ENCODE data around the gene TBC1D22A. TPM values are rescaled to one million over a fixed set of nuclear protein-coding genes. Genes with fewer than 3 reads are reported as not detected.

The TBC1D22A gene
- polyA plus RNA-seq, 1 experiment: 19.8 TPM

- no peak for TF ChIP-seq CTCF (IDR thresholded peaks at IDR 0.05; ENCODE audit: low read depth, low read length)
- DNase-seq (ENCODE audit: low read depth, low spot score): no peak
- H3K4me3 ChIP-seq (ENCODE audit: low read depth, low read length): no peak overlapping the region
- no peaks in the 10 kb centered on the region for H3K9me3 ChIP-seq (ENCODE audit: control insufficient read depth, insufficient read depth, low read length)
- no peak overlapping the region for H3K27ac ChIP-seq (ENCODE audit: low read depth, low read length)
- ChIA-PET POLR2A (no interaction called here), CTCF (no interaction called here)
- no peaks in the 10 kb centered on the region for H3K27me3 ChIP-seq (ENCODE audit: control insufficient read depth, insufficient read depth, low read length)
Measured at GRCh38 chr22:47044722-47045535, 282.5 kb downstream of the TBC1D22A start.

GRCh38 chr22:47045691-47046410, 283.4 kb downstream of the TBC1D22A start:
- DNase-seq (ENCODE audit: low read depth, low spot score): no peak
- ChIA-PET POLR2A (no interaction called here), CTCF (no interaction called here)

GRCh38 chr22:47046411-47047065, 284.1 kb downstream of the TBC1D22A start:
- POLR2A ChIA-PET: no interaction called here
- Histone ChIP-seq H3K27ac (ENCODE audit: low read depth, low read length) (no peak overlapping the region), H3K27me3 (ENCODE audit: control insufficient read depth, insufficient read depth, low read length) (no peaks in the 10 kb centered on the region), H3K9me3 (ENCODE audit: control insufficient read depth, insufficient read depth, low read length) (no peaks in the 10 kb centered on the region; the same call in 1 of the 2 replicates), H3K4me3 (ENCODE audit: low read depth, low read length) (no peak overlapping the region)
- TF ChIP-seq CTCF (IDR thresholded peaks at IDR 0.05; ENCODE audit: low read depth, low read length): no peak
- CTCF ChIA-PET: no interaction called here
- DNase-seq (ENCODE audit: low read depth, low spot score): no peak

More at GRCh38 chr22:47045691-47046410, 283.4 kb downstream of the TBC1D22A start:
- H3K4me3 ChIP-seq (ENCODE audit: low read depth, low read length): no peak overlapping the region
- H3K27me3 ChIP-seq (ENCODE audit: control insufficient read depth, insufficient read depth, low read length): no peaks in the 10 kb centered on the region
- no peaks in the 10 kb centered on the region for H3K9me3 ChIP-seq (ENCODE audit: control insufficient read depth, insufficient read depth, low read length)
- TF ChIP-seq CTCF (IDR thresholded peaks at IDR 0.05; ENCODE audit: low read depth, low read length): no peak
- no peak overlapping the region for H3K27ac ChIP-seq (ENCODE audit: low read depth, low read length)

GRCh38 chr22:47047321-47048122, 285.1 kb downstream of the TBC1D22A start:
- no peaks in the 10 kb centered on the region for H3K27me3 ChIP-seq (ENCODE audit: control insufficient read depth, insufficient read depth, low read length)
- H3K9me3 ChIP-seq (ENCODE audit: control insufficient read depth, insufficient read depth, low read length): no peaks in the 10 kb centered on the region; the same call in 1 of the 2 replicates
- DNase-seq (ENCODE audit: low read depth, low spot score): no peak
- no peak overlapping the region for H3K27ac ChIP-seq (ENCODE audit: low read depth, low read length)
- no peak overlapping the region for H3K4me3 ChIP-seq (ENCODE audit: low read depth, low read length)
- ChIA-PET POLR2A (no interaction called here), CTCF (no interaction called here)
- no peak for TF ChIP-seq CTCF (IDR thresholded peaks at IDR 0.05; ENCODE audit: low read depth, low read length)

All from AG04450 (cell line).